HCT116 (cell line): Measurements from ENCODE around the gene TGFBR1. TPM values are rescaled to one million over a fixed set of nuclear protein-coding genes. Genes with fewer than 3 reads are reported as not detected.

Experiments used
- ATAC-seq: fragments of 200-7000 bp; cut with Tn5 transposase; 2 replicates; pipeline ENCODE4 v1.9.1; 2020; ENCODE audit warnings: mild to moderate bottlenecking, moderate library complexity
- BruUV-seq: library from RNA; stranded (reverse); fragments of 400-500 nt; replicated peaks from 2 replicates; lab custom pipeline; 2021; lab: Mats Ljungman, UMichigan
- CTCF ChIA-PET: fragments of 300-600 bp; sonication (Branson Sonifier 250); formaldehyde crosslinking; loops from one replicate; lab custom pipeline; 2021; ENCODE audit warnings: antibody characterized with exemption; lab: Charles Lee
- POLR2A ChIA-PET: fragments of 300-600, 350-600 bp; sonication (Branson Sonifier 250); formaldehyde crosslinking; loops from one replicate; lab custom pipeline; 2021; ENCODE audit warnings: antibody characterized with exemption; lab: Charles Lee
- RAD21 ChIA-PET, 2 experiments: fragments of 300-600 bp; sonication (Branson Sonifier 250); formaldehyde crosslinking; loops; one replicate each; lab custom pipeline; 2023; ENCODE audit warnings: low total read pairs in 2 of 2; ENCODE audit not compliant: uncharacterized antibody in 2 of 2, unreplicated experiment in 2 of 2, low non-redundant PET in 1 of 2; lab: Charles Lee
- DNase-seq: peaks from one replicate; pipeline ENCODE4 v3.0.0-alpha.2; 2010; ENCODE audit warnings: low read depth, low spot score
- H2AFZ ChIP-seq: fragments of 200-600 bp; shearing (Covaris generic), sonication (generic); 2 replicates; pipeline ENCODE4 v1.6.1; 2017; ENCODE audit warnings: low read depth, mixed run types, mixed read lengths, antibody characterized with exemption, low read length; ENCODE audit not compliant: poor library complexity, severe bottlenecking
- H3K27ac ChIP-seq: 2 replicates; pipeline ENCODE4 v1.5.1; 2012; ENCODE audit warnings: low read depth, low read length
- H3K27me3 ChIP-seq: fragments of 200-600 bp; sonication (generic); 2 replicates; pipeline ENCODE4 v1.6.1; 2016; ENCODE audit warnings: mixed run types, low read length, mixed read lengths; ENCODE audit not compliant: insufficient read depth
- H3K36me3 ChIP-seq, 2 experiments: fragments of 200-500 bp in 1 of 2; fragments of 200-600 bp in 1 of 2; sonication (Bioruptor generic) in 1 of 2; sonication (generic) in 1 of 2; 2 replicates each; pipeline versions ENCODE4 v1.5.1 to v1.6.1; 2014 to 2016; ENCODE audit warnings: low read length in 2 of 2, inconsistent platforms in 1 of 2, mixed read lengths in 1 of 2, mixed run types in 1 of 2; ENCODE audit not compliant: insufficient read depth in 2 of 2, control insufficient read depth in 1 of 2
- H3K4me1 ChIP-seq, 2 experiments: fragments of 200-600 bp in 1 of 2; sonication (generic) in 1 of 2; 2 replicates each; pipeline versions ENCODE4 v1.5.1 to v1.6.1; 2012 to 2017; ENCODE audit warnings: low read length in 2 of 2, inconsistent platforms in 1 of 2, mild to moderate bottlenecking in 1 of 2, mixed read lengths in 1 of 2, mixed run types in 1 of 2, moderate library complexity in 1 of 2; ENCODE audit not compliant: insufficient read depth in 2 of 2, control insufficient read depth in 1 of 2
- H3K4me2 ChIP-seq: fragments of 200-600 bp; sonication (generic); 2 replicates; pipeline ENCODE4 v1.6.1; 2017; ENCODE audit warnings: mixed run types, low read length, mixed read lengths
- H3K4me3 ChIP-seq, 2 experiments: fragments of 200-600 bp in 1 of 2; sonication (generic) in 1 of 2; replicated peaks in 1 of 2; 2 replicates each; pipeline ENCODE4 v1.5.1; 2011 to 2016; ENCODE audit warnings: low read length in 2 of 2, control low read depth in 1 of 2, low read depth in 1 of 2, mild to moderate bottlenecking in 1 of 2, mixed read lengths in 1 of 2, mixed run types in 1 of 2
- H3K79me2 ChIP-seq: fragments of 200-600 bp; sonication (generic); 2 replicates; pipeline ENCODE4 v1.6.1; 2017; ENCODE audit warnings: mild to moderate bottlenecking, mixed run types, low read length, moderate library complexity, mixed read lengths; ENCODE audit not compliant: insufficient read depth
- H3K9ac ChIP-seq: fragments of 200-600 bp; sonication (generic); 2 replicates; pipeline ENCODE4 v1.6.1; 2016; ENCODE audit warnings: low read length, mixed read lengths
- H3K9me2 ChIP-seq: fragments of 200-600 bp; sonication (generic), shearing (Covaris generic); 2 replicates; pipeline ENCODE4 v1.6.1; 2017; ENCODE audit warnings: mixed run types, mild to moderate bottlenecking, moderate library complexity; ENCODE audit not compliant: insufficient read depth
- H3K9me3 ChIP-seq, 2 experiments: fragments of 200-500 bp in 1 of 2; fragments of 200-600 bp in 1 of 2; sonication (Bioruptor generic) in 1 of 2; sonication (generic) in 1 of 2; 2 replicates each; pipeline ENCODE4 v1.6.1; 2014 to 2017; ENCODE audit warnings: low read length in 2 of 2, mixed read lengths in 2 of 2, inconsistent platforms in 1 of 2, low read depth in 1 of 2, mild to moderate bottlenecking in 1 of 2, mixed run types in 1 of 2, moderate library complexity in 1 of 2; ENCODE audit not compliant: control insufficient read depth in 1 of 2, insufficient read depth in 1 of 2
- H4K20me1 ChIP-seq: fragments of 200-600 bp; sonication (generic), shearing (Covaris generic); 2 replicates; pipeline ENCODE4 v1.6.1; 2017; ENCODE audit warnings: mixed run types, mild to moderate bottlenecking, moderate library complexity; ENCODE audit not compliant: insufficient read depth
- CEBPB ChIP-seq: IDR thresholded peaks from 2 replicates; pipeline ENCODE4 v1.6.1; 2012; ENCODE audit warnings: low read depth
- CTCF ChIP-seq, 3 experiments: fragments of 200-600 bp in 1 of 3; sonication (generic) in 1 of 3; IDR thresholded peaks in 2 of 3; conservative IDR thresholded peaks in 1 of 3; 2 replicates each; pipeline ENCODE4 v1.5.1; 2012 to 2017; ENCODE audit warnings: low read depth in 2 of 3, low read length in 2 of 3, antibody characterized with exemption in 1 of 3, borderline replicate concordance in 1 of 3, control low read depth in 1 of 3, mild to moderate bottlenecking in 1 of 3, mixed read lengths in 1 of 3, mixed run types in 1 of 3, moderate library complexity in 1 of 3; ENCODE audit not compliant: insufficient read depth in 1 of 3
- EGR1 ChIP-seq: IDR thresholded peaks from 2 replicates; pipeline ENCODE4 v1.6.1; 2012; ENCODE audit warnings: low read depth
- ELF1 ChIP-seq: IDR thresholded peaks from 2 replicates; pipeline ENCODE4 v1.6.1; 2012; ENCODE audit warnings: low read depth, borderline replicate concordance
- EZH2 ChIP-seq: fragments of 200-600 bp; sonication (generic); IDR thresholded peaks from 2 replicates; pipeline ENCODE4 v1.6.1; 2017; ENCODE audit warnings: antibody characterized with exemption, mixed run types
- EZH2phosphoT487 ChIP-seq: fragments of 200-600 bp; IDR thresholded peaks from 2 replicates; pipeline ENCODE4 v1.6.1; 2018; ENCODE audit warnings: antibody characterized with exemption, borderline replicate concordance
- FOSL1 ChIP-seq: IDR thresholded peaks from 2 replicates; pipeline ENCODE4 v1.6.1; 2012; ENCODE audit warnings: low read depth
- POLR2AphosphoS5 ChIP-seq: IDR thresholded peaks from 2 replicates; pipeline ENCODE4 v1.6.1; 2011; ENCODE audit warnings: mild to moderate bottlenecking, low read depth, low read length, moderate library complexity
- RAD21 ChIP-seq: IDR thresholded peaks from 2 replicates; pipeline ENCODE4 v1.6.1; 2012; ENCODE audit warnings: low read depth, mild to moderate bottlenecking
- REST ChIP-seq: IDR thresholded peaks from 2 replicates; pipeline ENCODE4 v1.6.1; 2012; ENCODE audit warnings: low read depth
- SIN3A ChIP-seq: IDR thresholded peaks from 2 replicates; pipeline ENCODE4 v1.6.1; 2012; ENCODE audit warnings: low read depth
- SRF ChIP-seq: IDR thresholded peaks from 2 replicates; pipeline ENCODE4 v1.6.1; 2012; ENCODE audit warnings: low read depth
- TCF7L2 ChIP-seq: IDR thresholded peaks from 2 replicates; pipeline ENCODE4 v1.7.0; 2011; ENCODE audit warnings: borderline replicate concordance, inconsistent platforms; ENCODE audit not compliant: insufficient read depth, insufficient read length; ENCODE audit errors: extremely low read depth
- YY1 ChIP-seq: IDR thresholded peaks from 2 replicates; pipeline ENCODE4 v1.6.1; 2011; ENCODE audit warnings: low read length, low read depth, moderate library complexity, mild to moderate bottlenecking; ENCODE audit not compliant: insufficient replicate concordance; ENCODE audit errors: extremely low read depth
- intact Hi-C: fragments of 100-400 bp; cut with micrococcal nuclease; formaldehyde crosslinking; loops from 2 replicates; pipeline ENCODE4 v1.10.0; 2022
- total RNA-seq: library from RNA; stranded (reverse); gene quantifications from one replicate; pipeline ENCODE4 v1.2.1, GENCODE V29; 2021; ENCODE audit not compliant: unreplicated experiment
- TF ChIP-seq, protein P1 (sequence below): IDR thresholded peaks from 2 replicates; pipeline ENCODE4 v1.6.1; 2012
- TF ChIP-seq, protein P2 (sequence below): IDR thresholded peaks from 2 replicates; pipeline ENCODE4 v1.6.1; 2011; ENCODE audit warnings: mild to moderate bottlenecking, low read length, moderate library complexity; ENCODE audit not compliant: insufficient replicate concordance; ENCODE audit errors: extremely low read depth

Gene TGFBR1
- total RNA-seq, 1 experiment from 2014 or later = 26.6 TPM

DNA sequence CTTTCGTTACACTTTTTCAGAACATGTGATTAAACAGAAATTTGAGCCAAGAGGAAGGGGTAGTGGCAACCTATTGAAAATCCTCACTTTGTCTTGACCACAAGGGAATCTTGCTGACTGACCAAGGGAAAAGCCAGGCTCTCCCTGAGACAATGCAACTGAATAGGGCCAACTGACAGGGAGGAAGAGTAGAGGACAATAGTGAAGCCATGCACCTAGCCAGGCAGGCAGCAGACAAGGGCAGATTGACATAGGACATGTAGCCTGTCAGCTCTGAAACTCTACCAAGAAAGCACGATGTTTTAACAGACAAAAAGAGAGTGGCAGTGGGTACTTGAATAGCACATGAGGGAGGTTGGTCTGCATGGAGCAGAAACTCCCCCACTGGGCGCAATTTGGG is 8.5 kb upstream of the TGFBR1 start:
- ChIA-PET RAD21 (no interaction called here), CTCF (no interaction called here), POLR2A (no interaction called here)
- DNase-seq = no peak
- no peaks in the 10 kb centered on the region for H3K9me3 ChIP-seq
- BruUV-seq = no TSS peak
- no peak for ATAC-seq
- no peaks in the 10 kb centered on the region for H3K4me1 ChIP-seq
- TF ChIP-seq, protein P1, sequence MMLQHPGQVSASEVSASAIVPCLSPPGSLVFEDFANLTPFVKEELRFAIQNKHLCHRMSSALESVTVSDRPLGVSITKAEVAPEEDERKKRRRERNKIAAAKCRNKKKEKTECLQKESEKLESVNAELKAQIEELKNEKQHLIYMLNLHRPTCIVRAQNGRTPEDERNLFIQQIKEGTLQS = no peak
- TF ChIP-seq SRF (no peak), ELF1 (no peak), SIN3A (no peak), YY1 (no peak), EZH2phosphoT487 (no peak), FOSL1 (no peak), CEBPB (no peak), CTCF (IDR thresholded peaks at IDR 0.05 in 2 of 3, conservative IDR thresholded peaks at IDR 0.05 in 1 of 3; ENCODE audit: borderline replicate concordance in 1 of 3, insufficient read depth in 1 of 3, low read depth in 2 of 3, low read length in 2 of 3) (no peak), RAD21 (no peak), EZH2 (no peak), TCF7L2 (no peak), REST (no peak), EGR1 (no peak), POLR2AphosphoS5 (no peak)
- TF ChIP-seq, protein P2, sequence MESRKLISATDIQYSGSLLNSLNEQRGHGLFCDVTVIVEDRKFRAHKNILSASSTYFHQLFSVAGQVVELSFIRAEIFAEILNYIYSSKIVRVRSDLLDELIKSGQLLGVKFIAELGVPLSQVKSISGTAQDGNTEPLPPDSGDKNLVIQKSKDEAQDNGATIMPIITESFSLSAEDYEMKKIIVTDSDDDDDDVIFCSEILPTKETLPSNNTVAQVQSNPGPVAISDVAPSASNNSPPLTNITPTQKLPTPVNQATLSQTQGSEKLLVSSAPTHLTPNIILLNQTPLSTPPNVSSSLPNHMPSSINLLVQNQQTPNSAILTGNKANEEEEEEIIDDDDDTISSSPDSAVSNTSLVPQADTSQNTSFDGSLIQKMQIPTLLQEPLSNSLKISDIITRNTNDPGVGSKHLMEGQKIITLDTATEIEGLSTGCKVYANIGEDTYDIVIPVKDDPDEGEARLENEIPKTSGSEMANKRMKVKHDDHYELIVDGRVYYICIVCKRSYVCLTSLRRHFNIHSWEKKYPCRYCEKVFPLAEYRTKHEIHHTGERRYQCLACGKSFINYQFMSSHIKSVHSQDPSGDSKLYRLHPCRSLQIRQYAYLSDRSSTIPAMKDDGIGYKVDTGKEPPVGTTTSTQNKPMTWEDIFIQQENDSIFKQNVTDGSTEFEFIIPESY = no peak
- H3K79me2 ChIP-seq = no peaks in the 10 kb centered on the region
- no peak overlapping the region for H3K9ac ChIP-seq
- no peaks in the 10 kb centered on the region for H3K9me2 ChIP-seq
- peaks cover 9% of the 10 kb centered on the region for H3K27me3 ChIP-seq
- no peaks in the 10 kb centered on the region for H4K20me1 ChIP-seq
- no peak overlapping the region for H2AFZ ChIP-seq
- H3K4me2 ChIP-seq = no peak overlapping the region
- H3K36me3 ChIP-seq = no peaks in the 10 kb centered on the region
- H3K27ac ChIP-seq = no peak overlapping the region
- H3K4me3 ChIP-seq = no peak overlapping the region
- intact Hi-C loops = no loop called here
